SIG-M5 treated with dmso at 0.1 percent for 504 hours (cell line): ENCODE results near the gene WDFY3.
A peak's percentile ranks its signal among the peaks of the same experiment; 100 is the strongest.
"Not testable (repeated sequence)": the region's sequence is repeated elsewhere in the genome, so short reads cannot be mapped to it uniquely, and the experiment has no call there.

ENCODE experiments used
- DNase-seq: peaks from one replicate; lab custom pipeline; 2025; ENCODE audit not compliant: unreplicated experiment; lab: John Stamatoyannopoulos, UW

Gene WDFY3

DNA sequence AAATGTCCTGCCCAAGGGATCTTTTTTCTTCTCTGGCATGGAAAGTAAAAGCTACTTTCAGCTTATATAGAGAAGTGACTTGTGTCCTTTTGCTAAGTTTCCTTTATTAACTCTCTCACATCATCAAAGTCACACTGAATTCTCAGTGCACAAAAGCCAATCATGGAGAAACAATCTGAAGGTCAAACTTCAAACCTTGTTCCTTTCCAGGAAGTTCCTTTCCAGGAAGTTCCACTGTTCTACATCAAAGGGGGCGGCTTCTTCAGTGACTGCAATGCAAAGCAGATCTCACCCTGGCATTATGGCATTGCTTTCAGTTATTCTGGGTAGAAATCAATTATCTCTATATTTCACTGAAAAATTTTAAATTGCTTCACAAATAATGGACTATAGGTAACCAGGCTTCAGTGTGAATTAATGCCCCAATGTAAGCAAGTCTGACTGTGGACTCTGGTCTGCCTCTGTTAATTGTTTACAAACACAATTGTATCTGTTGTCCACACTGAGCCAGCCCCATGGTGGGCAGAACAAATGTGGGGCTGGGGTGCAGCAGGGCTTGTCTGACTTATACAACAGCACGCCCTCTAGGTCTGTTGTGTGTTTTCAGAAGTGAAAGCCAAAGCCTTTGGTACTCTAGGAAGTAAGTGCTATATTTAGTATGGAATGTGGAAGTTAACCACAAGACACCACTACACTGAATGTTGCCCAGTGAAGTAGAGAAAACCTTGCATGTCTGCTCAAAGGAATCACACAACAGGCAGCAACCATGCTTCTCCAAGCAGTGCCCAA lies 284.8 kb downstream of the WDFY3 start:
- DNase-seq: peak; percentile 57

DNA sequence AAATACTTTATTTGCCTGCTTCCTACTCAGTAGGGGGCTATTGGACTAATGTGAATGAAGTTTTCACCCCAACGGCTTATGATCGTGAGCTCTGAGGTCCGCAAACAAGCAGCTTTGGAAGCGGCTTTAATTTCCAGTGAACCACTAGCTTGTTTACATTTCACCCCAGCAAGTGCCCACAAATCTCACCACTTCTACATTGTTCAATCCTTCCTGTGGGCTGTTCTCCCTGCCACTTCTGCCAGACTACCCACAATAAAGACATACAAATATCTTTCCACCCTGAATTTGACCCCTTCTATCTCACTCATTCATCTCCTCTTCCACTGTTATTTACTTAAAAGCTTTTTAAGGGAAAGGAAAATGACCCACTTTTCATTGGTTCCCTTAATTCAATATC lies 285.5 kb downstream of the WDFY3 start:
- DNase-seq: no peak

DNA sequence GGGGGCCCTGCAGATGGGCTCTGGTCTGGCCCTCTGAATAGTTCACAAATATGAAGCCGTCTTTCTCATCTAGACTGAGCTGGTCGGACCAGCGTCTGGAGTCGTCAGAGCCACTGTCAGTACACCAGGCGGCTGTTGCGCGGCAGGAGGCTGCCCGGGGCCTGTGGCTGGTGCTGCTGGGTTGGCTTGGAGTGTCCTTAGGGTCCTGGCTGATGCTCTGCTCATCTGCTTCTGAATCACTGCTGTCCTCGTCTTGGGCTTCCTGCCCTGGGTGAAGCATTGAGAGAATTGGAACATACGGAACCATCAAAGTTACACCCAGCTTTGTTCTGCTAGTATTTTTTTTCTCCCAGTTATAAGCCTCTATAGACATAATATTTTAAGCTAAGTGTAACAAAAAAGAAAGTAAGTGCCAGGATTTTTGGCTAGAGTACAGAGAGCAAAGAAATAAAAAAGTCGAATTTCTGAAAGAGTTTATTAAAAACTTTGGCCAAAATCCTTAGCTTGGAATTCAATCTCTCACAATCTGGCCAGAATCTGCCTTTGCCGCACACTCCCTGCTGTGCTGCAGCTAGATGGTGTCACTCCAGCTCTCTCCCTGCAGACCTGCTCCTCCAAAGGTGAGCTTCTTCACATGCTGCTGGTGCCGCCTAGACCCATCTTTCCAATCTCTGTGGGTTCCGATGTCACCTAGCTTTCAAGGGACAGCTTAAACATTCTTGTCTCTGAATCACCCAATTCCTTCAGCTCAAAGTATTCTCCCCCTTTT lies 287.3 kb downstream of the WDFY3 start:
- no peak for DNase-seq

DNA sequence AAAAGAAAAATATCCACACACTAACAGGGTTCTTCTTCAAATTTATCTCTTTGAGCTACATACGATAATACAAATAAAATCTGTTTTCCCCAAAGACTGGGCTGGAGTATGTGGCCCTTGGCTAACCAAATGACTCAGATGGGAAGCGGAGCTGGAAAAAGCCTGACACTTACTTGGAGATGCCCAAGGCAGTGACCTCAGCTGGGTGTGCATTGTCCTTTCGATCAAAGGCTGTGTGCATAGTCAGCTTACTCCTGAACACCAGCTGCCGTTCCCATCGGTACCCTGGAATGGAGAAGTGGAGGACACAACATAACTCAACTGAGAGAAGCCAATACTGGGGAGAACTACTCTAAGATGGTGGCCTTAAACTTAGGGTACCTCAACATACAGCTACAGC lies 288.5 kb downstream of the WDFY3 start:
- no peak for DNase-seq

DNA sequence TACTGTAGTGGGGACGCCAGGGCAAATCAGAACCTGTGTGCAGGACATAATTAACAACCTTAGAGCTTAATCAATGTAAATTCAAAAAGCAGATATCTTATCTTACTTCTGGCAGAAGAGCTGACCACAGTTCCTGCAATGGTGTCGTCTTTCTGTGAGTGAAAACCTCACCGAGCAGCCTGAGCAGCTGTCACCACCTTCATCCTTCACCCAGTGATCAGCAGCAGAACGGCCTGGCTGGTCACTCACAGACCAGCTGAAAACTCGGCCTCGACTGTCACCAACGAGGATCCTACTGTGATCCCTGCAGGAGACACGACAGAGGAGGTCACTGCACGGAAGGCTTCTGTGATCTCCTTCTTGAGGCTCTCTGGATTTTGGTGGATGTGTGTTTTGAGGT lies 289.4 kb downstream of the WDFY3 start:
- DNase-seq: no peak

DNA sequence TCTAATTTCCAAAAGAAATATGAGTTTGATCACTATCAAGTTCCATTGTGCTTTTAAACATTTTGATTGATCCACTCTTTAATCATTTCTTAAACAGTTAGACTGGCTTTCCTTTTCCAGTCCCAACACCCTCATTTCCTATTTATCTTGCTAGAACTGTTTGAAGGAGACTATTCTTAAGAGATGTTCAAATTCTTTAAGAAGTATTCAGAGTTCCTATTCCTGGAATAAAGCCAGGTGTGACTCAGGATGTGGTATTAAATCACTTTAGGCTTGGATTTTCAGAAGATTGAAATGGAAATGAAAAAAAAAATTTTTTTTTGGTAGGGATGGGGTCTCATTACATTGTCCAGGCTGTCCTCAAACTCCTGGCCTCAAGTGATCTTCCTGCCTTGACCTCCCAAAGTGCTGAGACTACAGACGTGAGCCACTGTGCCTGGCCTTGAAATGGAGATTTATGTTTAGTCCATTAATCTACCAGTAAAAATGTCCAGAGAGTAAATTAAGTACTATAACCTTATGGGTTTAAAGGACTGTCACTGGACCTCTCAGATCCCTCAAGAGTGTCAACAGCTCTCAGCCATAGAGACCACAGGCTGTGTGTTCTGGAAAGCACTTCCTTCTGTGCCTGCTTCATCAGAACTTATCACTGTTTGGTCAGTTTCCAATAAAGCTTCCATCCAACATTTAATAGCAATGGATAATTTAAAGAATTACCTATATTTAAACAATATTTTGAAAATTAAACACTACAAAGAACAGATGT lies 292.8 kb downstream of the WDFY3 start:
- no peak for DNase-seq

DNA sequence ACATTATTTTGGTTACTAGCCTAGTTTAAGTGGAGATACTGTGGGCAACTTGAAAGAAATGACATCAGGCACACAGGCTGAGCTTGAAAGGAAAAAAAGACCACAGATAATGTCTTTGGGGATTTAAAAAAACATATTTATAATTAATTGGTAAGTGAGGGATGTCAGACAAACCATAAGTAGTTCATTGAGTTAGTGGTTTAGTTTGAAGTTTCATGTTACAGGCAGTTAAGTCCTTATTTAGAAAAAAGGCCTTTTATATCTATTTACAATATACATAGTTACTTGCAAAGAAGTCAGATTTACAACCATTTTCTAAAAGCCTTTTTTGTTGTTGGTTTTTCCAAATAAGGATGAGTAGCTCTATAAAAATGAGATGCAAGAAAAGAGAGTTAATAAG lies 294.3 kb downstream of the WDFY3 start:
- no peak for DNase-seq

DNA sequence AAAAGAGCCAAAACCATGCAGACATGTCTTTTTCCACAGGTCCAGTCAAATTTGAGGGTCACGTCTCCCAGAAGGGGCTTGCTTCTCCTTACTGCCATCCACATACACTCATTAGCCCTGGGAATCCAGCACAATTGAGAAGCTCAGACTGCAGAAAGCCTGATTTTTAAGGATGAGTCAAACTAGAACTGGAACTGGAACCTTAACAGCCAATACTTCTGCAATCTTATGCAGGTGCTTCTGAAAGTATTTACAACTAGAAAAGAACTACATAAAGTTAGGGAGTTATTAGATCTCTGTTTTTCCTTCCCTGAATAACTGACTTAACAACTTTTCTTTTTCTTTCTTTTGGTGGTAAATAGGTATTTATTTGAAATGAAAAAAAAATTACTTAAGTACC lies 297.3 kb downstream of the WDFY3 start:
- no peak for DNase-seq

DNA sequence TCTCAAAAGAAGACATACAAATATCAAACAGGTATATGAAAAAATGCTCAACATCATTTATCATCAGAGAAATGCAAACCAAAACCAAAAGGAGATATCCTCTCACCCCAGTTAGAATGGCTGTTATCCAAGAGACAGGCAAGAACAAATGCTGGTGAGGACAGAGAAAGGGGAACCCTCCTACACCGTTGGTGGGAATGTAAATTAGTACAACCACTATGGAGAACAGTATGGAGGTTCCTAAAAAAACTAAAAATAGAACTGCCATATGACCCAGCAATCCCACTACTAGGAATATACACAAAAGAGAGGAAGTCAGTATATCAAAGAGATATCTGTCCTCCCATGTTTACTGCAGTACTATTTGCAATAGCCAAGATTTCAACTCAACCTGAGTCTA lies 300.1 kb downstream of the WDFY3 start:
- DNase-seq: no peak

DNA sequence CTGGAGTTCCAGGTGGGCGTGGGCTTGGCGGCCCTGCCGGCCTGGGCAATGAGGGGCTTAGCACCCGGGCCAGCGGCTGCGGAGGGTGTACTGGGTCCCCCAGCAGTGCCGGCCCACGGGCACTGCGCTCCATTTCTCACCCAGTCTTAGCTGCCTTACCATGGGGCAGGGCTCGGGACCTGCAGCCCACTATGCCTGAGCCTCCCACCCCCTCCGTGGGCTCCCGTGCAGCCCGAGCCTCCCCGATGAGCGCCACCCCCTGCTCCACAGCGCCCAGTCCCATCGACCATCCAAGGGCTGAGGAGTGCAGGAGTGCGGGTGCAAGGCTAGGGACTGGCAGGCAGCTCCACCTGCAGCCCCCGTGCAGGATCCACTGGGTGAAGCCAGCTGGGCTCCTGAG lies 301.7 kb downstream of the WDFY3 start:
- DNase-seq: not testable (repeated sequence)

DNA sequence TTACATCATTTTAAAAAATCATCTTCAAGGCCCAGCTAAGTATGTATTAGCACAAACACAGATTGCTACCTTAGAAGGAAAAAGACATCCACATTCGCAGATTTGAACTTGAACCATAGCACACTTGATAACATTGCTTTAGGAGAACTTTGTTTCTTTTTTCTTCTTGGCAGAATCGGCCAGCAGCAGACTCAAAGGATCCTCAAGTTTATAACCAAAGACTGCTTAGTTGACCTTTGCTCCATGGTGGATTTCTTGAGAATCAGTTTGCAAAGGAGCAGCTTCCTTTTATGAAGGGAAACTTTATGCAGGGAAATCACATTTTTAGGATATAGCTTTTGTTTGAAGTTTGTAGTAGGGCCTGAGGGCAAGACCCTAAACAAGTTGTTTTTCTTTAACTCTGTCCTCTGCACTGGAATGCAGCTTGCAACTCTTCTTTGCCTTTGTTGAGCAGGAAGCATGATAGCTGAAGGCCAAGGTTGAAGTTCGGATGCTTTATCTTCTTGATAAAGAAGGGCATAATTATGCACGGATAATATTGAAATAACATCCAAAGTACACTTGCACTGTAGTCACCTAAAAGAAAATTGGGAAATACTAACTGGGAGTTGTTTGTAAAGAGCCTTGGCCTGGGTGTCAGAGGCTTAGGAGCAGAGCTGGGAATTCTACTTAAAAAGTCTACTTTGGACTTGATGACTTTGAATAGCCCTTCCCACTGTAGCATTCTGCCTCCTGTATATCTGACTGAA lies 305.1 kb downstream of the WDFY3 start:
- no peak for DNase-seq

DNA sequence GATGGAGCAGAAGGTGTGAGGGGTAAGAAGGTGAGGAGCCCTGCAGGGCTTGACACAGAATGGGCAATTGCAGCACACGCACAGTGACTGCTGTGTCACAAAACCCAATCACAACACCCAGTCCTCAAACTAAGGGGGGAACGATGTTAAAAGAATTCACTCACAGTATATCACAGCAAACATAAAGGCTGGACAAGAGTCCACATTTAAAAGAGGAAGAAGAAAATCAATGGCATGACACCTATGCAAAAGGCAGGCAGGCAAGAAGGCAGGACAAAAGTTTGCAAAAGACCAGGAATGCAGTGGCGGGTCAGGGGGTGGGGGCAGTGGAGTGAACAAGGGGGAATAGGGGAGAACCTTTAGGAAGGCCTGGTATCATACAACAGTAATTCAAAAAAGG lies 305.9 kb downstream of the WDFY3 start:
- no peak for DNase-seq

DNA sequence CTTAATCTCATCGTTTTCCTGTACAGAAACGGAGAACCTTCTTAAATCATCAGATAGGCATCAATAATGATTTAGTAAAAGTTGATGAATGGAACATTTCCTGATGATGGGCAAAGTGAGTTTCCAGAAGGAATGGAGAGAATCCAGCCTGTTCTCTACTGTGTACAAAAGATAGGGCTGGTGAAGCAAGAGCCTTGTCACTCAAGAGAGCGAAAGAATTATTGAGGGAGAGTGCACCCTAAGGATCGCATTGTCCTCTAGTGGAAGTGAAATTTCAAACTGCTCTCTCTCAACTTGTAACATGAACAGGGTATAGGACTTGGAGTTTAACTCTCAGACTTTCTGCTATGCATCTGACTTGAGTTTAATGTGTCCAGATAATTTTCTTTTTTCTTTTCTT lies 314.0 kb downstream of the WDFY3 start:
- no peak for DNase-seq

DNA sequence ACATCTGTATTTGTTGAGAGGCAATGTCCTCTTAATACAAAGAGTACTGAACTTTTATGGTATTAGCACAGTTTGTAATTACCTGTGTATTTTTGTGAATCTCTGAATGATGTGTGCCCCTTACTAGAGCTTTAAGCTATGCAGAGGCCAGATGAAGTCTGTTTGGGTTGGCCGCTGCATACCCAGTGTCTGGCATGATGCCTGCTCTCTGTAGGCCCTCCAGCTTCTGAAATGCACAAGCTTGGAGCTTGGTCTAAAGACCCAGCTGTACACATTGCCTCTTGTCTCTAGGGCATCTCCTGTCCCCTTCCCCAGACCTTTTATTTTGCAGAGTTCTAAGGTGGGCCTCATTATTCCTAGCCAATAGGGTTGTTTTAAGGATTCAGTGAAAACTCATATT lies 315.0 kb downstream of the WDFY3 start:
- no peak for DNase-seq

DNA sequence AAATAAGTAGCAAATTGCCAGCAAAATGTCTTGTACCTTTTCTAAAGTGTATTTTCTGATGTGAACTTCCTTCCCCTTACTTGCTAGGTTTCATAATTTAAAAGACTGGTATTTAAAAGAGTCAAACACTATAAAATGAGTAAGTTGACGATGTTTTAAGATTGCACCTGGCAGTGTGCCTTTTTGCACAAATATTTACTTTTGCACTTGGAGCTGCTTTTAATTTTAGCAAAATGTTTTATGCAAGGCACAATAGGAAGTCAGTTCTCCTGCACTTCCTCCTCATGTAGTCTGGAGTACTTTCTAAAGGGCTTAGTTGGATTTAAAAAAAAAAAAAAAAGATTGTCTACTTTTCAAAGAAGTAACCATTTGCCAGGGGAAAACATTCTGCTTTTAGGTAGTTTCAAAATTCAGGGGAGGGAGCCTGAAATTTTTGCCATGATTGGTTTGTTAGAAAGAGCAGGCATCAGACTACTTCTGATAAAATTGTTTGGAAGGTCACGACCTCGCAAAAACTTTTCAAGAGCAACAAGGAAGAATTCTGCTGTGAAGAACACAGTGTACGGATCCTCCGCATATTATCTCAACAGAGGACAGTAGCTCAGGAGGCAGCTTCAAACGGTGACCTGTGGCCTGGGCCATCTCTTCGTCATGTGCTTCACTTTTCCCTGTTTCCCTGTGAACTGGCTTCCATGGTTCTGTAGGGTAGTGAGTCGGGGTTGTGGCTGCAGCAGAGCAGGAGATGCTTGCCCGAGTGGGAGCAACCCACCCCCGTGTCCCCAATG lies 317.4 kb downstream of the WDFY3 start:
- peak; percentile 28 for DNase-seq

DNA sequence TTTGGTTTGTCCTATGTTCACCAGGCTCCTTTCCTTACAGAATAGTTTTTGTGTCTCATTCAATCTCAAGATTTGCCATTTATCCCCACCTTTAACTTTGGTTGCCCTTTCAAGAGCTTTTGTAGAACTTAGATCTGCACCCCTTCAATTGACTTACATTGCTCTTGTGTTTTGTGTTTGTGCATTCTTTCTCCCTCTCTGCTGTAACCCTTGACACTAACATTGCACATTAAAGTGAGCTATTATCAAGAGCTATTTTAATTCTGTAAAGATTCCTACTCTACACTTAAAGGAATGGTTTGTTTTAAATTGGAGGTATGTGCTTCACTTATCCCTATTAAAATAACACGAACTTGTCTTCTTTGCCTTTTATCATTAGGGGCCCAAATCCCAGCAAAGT lies 318.3 kb downstream of the WDFY3 start:
- no peak for DNase-seq

DNA sequence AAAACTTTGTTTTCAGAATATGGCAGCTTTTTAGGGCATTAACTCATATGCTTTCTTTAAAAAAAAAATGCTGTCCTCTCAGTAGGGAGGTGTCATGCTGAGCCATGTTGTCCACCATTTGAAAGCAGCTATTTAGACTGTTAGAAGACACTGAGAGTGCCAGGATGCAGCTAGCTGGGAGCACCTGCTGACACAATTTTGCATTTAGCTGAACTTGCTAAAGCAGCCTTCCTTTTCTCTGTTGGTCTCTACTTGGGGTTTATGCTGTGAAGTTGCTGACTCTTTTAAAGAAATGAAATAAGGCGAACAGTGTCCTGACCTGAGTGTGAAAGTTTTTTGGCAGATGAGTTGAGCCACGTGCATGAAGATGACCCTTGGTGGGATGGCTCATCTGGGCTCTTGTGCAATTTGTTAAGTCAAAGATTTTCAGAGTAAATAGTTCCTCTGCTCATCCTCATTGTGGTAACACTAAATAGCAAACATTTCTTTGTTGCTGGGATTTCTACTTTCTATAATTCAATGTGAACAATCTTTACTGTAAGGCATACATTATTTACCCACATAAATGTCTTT lies 319.1 kb downstream of the WDFY3 start:
- no peak for DNase-seq

DNA sequence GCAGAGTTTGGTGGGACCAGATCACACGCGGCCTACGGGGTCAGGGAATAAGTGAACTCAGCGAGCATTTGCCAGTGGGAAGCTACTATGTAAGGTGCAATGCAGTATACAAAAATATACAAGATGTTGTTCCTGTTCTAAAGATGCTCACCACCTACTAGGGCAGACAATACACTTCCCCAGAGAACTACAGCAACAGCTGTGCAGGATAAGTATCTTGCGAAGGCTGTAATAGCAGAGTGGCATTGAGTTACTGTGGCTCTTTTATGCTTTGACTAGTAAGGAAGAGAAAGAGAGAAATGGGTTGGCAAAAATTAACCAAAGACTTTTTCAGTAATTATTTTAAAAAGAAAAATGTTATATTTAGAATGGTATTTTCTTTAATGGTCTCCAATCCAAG lies 322.4 kb downstream of the WDFY3 start:
- DNase-seq: no peak

DNA sequence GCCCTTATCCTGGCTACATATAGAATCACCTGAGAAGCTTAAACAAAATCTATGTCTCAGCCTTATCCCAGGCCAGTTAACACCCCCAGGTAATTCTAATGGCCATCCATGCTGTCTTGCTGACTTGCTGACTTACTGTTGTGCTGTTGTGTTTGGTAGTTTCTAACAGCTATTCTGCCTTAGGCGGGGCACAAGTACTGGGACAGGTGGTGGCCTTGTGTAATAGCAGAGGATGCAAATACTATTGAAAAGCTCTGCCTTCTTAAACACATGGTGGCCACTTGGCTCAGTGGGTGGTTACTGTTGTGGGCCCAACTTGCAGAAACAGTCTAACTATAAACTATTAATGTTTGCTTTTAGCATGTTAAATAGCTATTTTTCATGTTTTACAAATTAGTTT lies 327.3 kb downstream of the WDFY3 start:
- DNase-seq: no peak

DNA sequence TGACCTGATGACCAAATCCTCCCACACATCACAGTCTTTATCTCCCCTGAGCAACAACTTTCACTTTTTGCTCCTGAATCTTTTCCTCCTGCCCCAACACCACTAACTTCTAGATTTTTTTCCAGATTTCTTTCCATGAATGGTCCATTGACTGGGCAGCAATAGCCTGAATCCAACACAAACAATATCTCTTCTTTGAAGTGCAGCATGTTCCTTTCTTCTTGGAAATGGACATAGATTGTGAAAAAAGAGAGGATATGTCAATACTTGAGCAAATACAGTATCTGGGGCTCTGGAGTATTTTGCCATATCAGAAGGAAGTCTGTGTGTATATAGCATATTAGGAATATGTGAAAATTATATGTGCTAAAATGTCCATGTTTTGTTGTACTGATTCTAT lies 328.4 kb downstream of the WDFY3 start:
- no peak for DNase-seq
